SIG-M5 (cell line): ENCODE data around the gene INF2.

ENCODE experiments used
- DNase-seq: peaks from one replicate; lab custom pipeline; 2025; lab: John Stamatoyannopoulos, UW

Gene INF2

DNA sequence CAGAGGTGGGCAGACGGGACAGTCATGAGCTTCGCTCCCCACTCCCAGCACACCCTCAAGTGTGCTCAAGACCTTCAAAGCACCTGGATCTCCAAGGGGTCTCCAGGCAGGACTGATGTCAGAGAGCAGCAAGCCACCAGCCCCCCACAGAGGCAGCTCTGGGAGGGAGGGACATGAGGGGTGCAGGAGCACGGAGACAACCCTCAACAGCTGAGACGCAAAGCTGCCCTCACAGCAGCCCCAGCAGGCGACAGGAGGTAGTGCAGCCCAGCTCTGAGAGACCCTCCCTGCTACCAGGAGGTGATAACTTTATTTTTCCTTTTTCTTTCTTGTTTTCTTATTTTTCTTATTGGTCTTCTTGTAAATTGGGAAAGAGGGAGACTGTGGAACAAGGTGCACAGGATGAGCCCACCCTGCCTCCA, 81.4 kb downstream of the INF2 start:
- no peak for DNase-seq

DNA sequence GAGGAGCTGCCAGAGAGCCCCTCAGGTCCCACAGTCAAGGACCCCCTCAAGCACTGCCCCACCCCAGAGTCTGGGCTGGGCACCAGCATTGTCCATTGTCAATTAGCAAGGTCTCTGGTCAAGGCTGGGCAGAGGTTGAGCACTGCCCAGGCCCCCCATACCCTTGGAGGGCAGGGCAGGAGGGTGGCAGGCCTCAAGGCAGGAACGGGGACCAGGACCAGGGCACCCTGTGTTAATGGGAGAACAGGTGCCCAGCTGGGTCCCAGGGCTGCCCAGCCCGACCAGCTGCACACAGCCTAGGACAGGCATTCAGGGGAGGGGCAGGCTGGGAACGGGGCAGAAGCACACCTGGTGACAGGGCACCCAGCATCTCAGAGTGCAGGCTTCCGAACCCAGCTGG, 82.0 kb downstream of the INF2 start:
- DNase-seq: no peak
